TTC549 (cell line): ENCODE data around the gene KNCN.

Experiments used
- FAIRE-seq: peaks from 2 replicates; lab custom pipeline; 2012; peaks lifted over from hg19 to GRCh38; lab: Jason Lieb, UNC

The KNCN gene

DNA sequence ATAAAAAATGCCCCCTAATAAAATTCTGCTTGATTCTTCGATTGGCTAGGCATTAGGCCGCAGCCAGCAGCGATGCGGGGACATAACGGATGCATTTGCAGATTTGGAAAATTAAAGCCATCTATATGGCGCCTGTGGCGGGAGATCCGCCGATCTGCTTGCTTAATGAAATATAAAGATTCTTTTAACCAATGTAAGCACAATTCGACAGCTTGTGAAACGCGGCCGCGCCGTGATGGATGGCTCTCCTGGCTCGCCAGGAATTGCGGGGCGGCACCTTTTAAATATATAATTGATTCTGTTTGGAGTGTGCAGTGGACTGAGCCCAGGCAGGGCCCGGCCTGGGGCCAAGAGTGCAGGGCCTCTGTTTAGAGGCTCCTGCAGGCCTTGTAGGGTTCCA lies 53.8 kb downstream of the KNCN start:
- FAIRE-seq = no peak

DNA sequence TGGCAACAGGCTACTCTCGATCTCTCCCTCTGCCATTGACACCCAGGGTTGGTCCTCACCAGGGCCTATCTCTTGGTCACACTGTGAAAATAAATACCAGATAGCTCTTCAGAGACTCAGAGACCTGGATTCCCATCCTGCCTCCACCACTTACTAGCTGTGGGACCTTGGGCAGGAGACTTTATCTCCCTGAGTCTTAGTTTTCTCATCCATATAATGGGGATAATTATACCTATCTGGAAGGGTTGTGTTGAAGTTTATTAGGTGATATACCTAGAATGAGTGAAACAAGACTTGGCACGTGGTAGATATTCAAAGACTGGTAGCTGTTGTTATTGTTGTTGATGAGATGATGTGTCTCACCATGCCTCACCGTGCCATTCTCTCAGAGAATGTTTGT lies 54.4 kb downstream of the KNCN start:
- no peak for FAIRE-seq

DNA sequence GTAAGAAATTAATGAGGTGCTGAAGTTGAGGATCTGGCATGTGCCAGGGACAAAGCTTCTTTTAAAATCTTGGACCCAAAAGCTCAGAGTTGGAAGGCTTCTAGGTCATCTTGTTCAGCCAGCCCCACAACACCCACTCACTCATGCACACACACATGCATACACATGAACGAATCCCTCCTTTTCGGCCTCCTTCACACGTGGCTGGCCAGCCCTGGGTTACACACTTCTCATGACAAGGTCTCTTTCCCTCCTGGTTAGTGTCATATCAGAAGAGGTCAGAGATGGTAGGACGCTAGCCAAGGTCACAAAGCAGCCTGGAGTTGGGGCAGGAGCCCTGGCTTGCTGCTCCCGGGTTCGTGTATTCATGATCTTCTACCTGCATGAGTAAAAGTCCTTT lies 54.9 kb downstream of the KNCN start:
- FAIRE-seq = no peak

DNA sequence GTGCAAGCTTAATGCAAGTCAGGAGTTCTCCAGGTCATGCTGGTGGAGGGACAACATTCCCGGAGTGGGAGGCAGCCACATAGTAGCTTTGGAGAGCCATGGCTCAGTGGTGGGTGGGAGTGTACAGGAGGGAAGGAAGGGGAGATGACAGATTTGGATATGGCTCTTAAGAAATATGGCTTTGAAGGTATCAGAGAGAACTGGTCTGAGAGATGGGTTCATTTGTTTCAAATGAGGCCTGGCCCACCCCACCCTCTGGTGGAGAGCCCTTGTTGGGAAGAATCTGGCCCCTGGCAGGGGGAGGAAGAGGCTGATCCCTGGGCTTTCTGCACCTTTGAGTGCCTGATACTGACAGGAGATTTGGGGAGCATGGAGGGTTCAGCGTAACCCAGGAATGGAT lies 55.7 kb downstream of the KNCN start:
- FAIRE-seq = no peak
